CD4-positive, alpha-beta T cell treated with Interleukin-15 for 1 hour (primary cell): Measurements from ENCODE around the gene HK1.
"Not testable (repeated sequence)": the region's sequence is repeated elsewhere in the genome, so short reads cannot be mapped to it uniquely, and the experiment has no call there.

Experiments
- DNase-seq: peaks from one replicate; pipeline ENCODE4 v3.0.0-alpha.2; 2020

Gene HK1

GRCh38 chr10:69312528-69312927 lies 34.2 kb downstream of the HK1 start:
- DNase-seq = no peak

- no peak for DNase-seq
Measured at GRCh38 chr10:69315100-69315542, 36.8 kb downstream of the HK1 start.

- no peak for DNase-seq
Measured at GRCh38 chr10:69315610-69316312, 37.5 kb downstream of the HK1 start.

GRCh38 chr10:69316313-69317059 lies 38.2 kb downstream of the HK1 start:
- no peak for DNase-seq

- no peak for DNase-seq
Measured at GRCh38 chr10:69317175-69317604, 38.9 kb downstream of the HK1 start.

- no peak for DNase-seq
Measured at GRCh38 chr10:69317626-69318105, 39.4 kb downstream of the HK1 start.

- DNase-seq = peak; percentile 90
Measured at GRCh38 chr10:69318106-69318866, 40.0 kb downstream of the HK1 start.

- DNase-seq = peak; percentile 75
Measured at GRCh38 chr10:69318867-69319727, 40.8 kb downstream of the HK1 start.

GRCh38 chr10:69319841-69320316 lies 41.6 kb downstream of the HK1 start:
- no peak for DNase-seq

GRCh38 chr10:69320521-69320920 lies 42.2 kb downstream of the HK1 start:
- no peak for DNase-seq

GRCh38 chr10:69321039-69321715 lies 42.9 kb downstream of the HK1 start:
- DNase-seq = no peak

GRCh38 chr10:69321865-69322264 lies 43.6 kb downstream of the HK1 start:
- DNase-seq = no peak

GRCh38 chr10:69322346-69322745 lies 44.0 kb downstream of the HK1 start:
- not testable (repeated sequence) for DNase-seq

GRCh38 chr10:69323622-69324021 lies 45.3 kb downstream of the HK1 start:
- no peak for DNase-seq

GRCh38 chr10:69324583-69324982 lies 46.3 kb downstream of the HK1 start:
- DNase-seq = no peak

- not testable (repeated sequence) for DNase-seq
Measured at GRCh38 chr10:69325637-69326523, 47.6 kb downstream of the HK1 start.

GRCh38 chr10:69326692-69327091 lies 48.4 kb downstream of the HK1 start:
- DNase-seq = no peak

- peak; percentile 57 for DNase-seq
Measured at GRCh38 chr10:69327463-69328379, 49.4 kb downstream of the HK1 start.

GRCh38 chr10:69328380-69328735 lies 50.1 kb downstream of the HK1 start:
- DNase-seq = no peak
